Fibroblast of peridontal ligament (primary cell): ENCODE measurements around the gene EPHA8.

Experiments
- DNase-seq: peaks from one replicate; pipeline ENCODE4 v3.0.0-alpha.2; 2010; ENCODE audit errors: extremely low read depth

EPHA8 gene

GRCh38 chr1:22645931-22646330 is 82.6 kb downstream of the EPHA8 start:
- no peak for DNase-seq

GRCh38 chr1:22646384-22646783 is 83.1 kb downstream of the EPHA8 start:
- peak; percentile 10 for DNase-seq

GRCh38 chr1:22650089-22650693 is 86.9 kb downstream of the EPHA8 start:
- DNase-seq = no peak

GRCh38 chr1:22651941-22652856 is 88.9 kb downstream of the EPHA8 start:
- no peak for DNase-seq

GRCh38 chr1:22652881-22653316 is 89.6 kb downstream of the EPHA8 start, which contains the start of gene C1QB:
C1QB (plus strand) TSS chr1:22653236; CDS start chr1:22659463, 6,227 bp downstream.
- DNase-seq = no peak
